Mesenteric fat pad (tissue), 1 donor: ENCODE data around the gene DUSP3. TPM values are rescaled to one million over a fixed set of nuclear protein-coding genes. Genes with fewer than 3 reads are reported as not detected.
A peak's percentile ranks its signal among the peaks of the same experiment; 100 is the strongest.

Experiments
- DNase-seq: peaks from one replicate; pipeline ENCODE4 v3.0.0-alpha.2; 2020; ENCODE audit warnings: low spot score
- total RNA-seq: library from RNA; stranded (reverse); fragmentation: NEBNext Ultra II Directional; extraction: Animal tissue kit (Norgen Biotek cat#: 25700); gene quantifications from one replicate; pipeline ENCODE4 v1.2.1, GENCODE V29; 2021
- donor health status: DM: yes; HTN: yes; CAD: no.

Gene DUSP3
- total RNA-seq, 1 donor from 2014 or later = 103 TPM

DNA sequence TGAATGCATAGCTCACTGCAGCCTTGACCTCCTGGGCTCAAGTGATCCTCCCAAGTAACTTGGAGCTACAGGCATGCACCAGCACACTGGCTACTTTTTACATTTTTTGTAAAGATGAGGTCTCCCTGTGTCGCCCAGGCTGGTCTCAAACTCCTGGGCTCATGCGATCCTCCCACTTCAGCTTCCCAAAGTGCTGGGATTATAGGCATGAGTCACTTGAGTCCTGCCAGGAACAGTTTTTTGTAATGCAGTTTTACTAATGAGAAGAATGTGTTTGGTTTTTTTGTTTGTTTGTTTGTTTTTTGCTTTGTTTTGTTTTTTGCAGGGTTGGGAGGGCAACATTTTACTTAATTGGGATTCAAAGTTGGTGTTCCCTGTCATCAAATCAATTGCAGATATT, 42.4 kb downstream of the DUSP3 start:
- no peak for DNase-seq

- DNase-seq = no peak
These were observed 44.4 kb downstream of the DUSP3 start for GRCh38 chr17:43734376-43734775.

DNA sequence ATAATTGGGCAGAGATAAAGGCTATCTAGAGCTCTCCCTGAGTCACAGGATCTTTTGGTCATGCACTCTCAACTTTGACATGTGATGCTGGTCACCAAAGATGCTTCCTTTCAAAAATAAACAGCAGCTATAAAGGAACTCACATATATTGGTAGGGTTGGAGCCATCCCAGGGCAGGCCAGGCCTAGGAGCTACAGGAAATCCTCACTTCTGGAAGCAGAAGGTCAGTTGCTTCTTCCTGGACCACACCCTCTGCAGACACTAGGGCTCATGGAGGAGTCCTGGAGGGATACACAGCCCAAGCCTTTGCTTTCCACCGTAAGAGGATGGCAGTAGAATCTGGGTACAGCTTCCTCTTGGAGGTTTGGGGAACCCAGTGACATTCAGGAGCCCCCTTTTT, 44.8 kb downstream of the DUSP3 start:
- no peak for DNase-seq

GRCh38 chr17:43732958-43733357, 45.8 kb downstream of the DUSP3 start:
- no peak for DNase-seq

DNA sequence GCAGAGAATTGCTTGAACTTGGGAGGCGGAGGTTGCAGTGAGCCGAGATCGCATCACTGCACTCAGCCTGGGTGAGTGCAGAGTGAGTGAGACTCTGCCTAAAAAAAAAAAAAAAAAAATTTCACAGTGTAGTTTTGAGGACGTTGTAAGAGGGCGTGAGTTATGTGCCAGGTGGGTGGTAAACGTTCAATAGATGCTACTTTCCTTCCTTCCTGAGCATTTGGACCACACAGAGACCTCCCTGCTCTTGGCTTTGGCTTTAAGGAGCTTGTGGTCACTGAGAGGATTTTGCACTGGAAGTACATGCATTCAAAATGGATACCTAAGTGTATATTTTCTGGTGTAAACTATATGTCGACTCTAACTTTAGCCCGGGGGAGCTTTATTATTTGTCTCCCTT, 50.7 kb downstream of the DUSP3 start:
- DNase-seq = no peak

DNA sequence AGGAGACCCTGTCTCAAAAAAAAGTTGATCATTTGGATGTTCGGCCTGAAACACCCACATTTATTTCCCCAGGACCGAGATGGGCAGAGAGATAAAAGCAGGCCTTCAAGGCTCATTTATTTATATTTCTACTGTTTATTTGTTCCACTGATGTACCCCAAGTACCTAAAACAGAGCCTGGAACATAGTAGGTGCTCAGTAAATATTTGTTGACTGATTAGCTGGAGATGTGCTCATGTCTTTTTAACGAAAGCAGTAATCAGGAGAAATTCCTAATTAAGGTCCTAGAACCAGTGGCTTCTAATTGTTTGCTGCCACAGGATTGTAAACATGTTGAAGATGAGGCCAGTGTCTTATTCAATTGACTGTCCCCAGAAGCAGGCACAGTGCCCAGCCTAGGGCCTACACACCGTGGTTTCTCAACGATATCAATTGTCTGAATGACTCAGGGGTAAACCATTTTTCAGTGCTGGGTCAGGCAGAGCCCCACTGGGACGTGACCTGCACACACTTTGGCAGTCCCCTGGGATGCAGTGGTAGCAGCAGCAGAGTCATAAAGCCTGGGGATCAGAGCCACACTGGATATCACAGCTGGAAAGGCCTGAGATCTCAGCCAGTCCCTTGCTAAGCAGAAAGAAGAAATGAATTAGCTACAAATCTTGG, 54.9 kb downstream of the DUSP3 start:
- no peak for DNase-seq

GRCh38 chr17:43722870-43723665, 55.7 kb downstream of the DUSP3 start:
- no peak for DNase-seq

DNA sequence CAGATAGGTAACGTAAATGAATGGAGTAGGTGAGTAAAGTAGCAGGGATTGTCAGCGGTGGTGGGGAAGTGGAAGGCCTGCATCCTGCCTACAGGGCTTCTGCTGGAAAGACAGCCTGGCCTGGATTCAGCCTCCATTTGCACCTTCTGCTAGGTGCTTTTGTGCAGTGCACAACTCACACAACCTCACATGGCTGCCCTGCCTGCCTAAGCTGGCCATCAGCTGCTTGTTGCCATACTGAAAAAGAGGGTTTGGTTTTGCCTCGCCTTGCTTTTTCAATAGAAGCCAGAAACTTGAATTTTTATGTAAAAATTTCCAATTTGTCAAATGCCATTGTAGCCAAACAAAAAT, 56.5 kb downstream of the DUSP3 start:
- no peak for DNase-seq

GRCh38 chr17:43721537-43722268, 57.1 kb downstream of the DUSP3 start:
- DNase-seq = no peak

DNA sequence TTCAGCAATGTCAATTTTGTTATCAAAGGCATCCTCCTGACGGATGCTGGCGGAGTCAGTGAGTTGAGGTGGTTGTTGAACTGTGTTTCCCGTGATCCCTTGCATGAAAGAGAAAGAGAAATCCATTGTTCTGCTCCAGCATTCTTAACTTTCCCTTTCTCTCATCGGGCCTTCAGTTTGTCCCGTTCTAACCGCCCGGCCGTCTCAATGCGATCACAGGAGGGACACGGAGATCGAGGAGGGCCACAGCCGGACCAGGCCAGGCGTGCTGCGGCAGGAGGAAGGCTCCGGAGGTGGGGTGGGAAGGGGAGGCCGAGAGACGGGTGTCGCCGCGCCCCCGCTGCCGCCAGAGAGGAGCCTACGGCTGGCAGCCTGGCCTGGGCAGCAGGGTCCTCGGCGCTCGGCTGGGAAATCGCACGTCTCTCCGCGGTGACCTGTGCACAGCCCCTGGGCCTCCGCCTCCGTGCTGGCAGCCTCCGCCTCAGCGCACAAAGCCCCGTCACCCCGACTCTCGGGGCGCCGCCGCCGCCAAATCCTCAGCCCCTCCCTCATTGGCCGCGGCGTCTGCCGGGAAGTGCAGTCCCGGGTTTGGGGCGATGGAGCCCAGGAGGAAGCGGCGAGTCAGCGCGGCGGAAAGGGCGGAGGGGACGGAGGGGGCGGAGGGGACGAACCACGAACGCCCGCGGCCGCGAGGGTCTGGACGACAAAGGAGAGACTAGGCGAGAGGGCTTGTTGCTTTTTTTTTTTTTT, 58.3 kb downstream of the DUSP3 start:
- peak; percentile 94 for DNase-seq

GRCh38 chr17:43719578-43719977, 59.2 kb downstream of the DUSP3 start:
- no peak for DNase-seq

GRCh38 chr17:43718544-43718943, 60.2 kb downstream of the DUSP3 start:
- DNase-seq = no peak

- DNase-seq = no peak
These were observed 60.9 kb downstream of the DUSP3 start for GRCh38 chr17:43717913-43718312.

Other genes starting within 250 kb of the DUSP3 start
- gene ETV4, start 232.6 kb downstream of the DUSP3 start, total RNA-seq = 0.48 TPM
- gene MEOX1, start 117.1 kb downstream of the DUSP3 start, total RNA-seq = 25.3 TPM
- not detected for gene SOST, start 20.2 kb downstream of the DUSP3 start, total RNA-seq
- not detected for gene CFAP97D1, start 1.5 kb upstream of the DUSP3 start, total RNA-seq
- 22.3 TPM for gene MPP3, start 54.2 kb upstream of the DUSP3 start, total RNA-seq
- 121 TPM for gene CD300LG, start 68.2 kb upstream of the DUSP3 start, total RNA-seq
- gene MPP2, start 128.6 kb upstream of the DUSP3 start, total RNA-seq = 2.3 TPM
- not detected for gene PPY, start 163.5 kb upstream of the DUSP3 start, total RNA-seq
- gene PYY, start 175.0 kb upstream of the DUSP3 start, total RNA-seq = not detected
- gene NAGS, start 225.6 kb upstream of the DUSP3 start, total RNA-seq = 0.80 TPM
- 15.4 TPM for gene TMEM101, start 236.0 kb upstream of the DUSP3 start, total RNA-seq